Measurements from ENCODE around the gene TMEM225B.
"Not testable (repeated sequence)": the region's sequence is repeated elsewhere in the genome, so short reads cannot be mapped to it uniquely, and the experiment has no call there.

TMEM225B gene

GRCh38 chr7:99579956-99580777 lies 17.9 kb upstream of the TMEM225B start:
- FAIRE-seq: no peak

- FAIRE-seq: not testable (repeated sequence)
Observed at GRCh38 chr7:99580778-99581332, 17.2 kb upstream of the TMEM225B start.

- no peak for FAIRE-seq
Observed at GRCh38 chr7:99588868-99589267, 9.2 kb upstream of the TMEM225B start.

GRCh38 chr7:99594948-99595745 lies 2.9 kb upstream of the TMEM225B start:
- no peak for FAIRE-seq

GRCh38 chr7:99596408-99596955 lies 1.6 kb upstream of the TMEM225B start:
- FAIRE-seq: no peak

- FAIRE-seq: no peak
Observed at GRCh38 chr7:99599836-99600235, 1.8 kb downstream of the TMEM225B start.

GRCh38 chr7:99601656-99602310 lies 3.7 kb downstream of the TMEM225B start:
- no peak for FAIRE-seq

- no peak for FAIRE-seq
Observed at GRCh38 chr7:99605527-99605926, 7.5 kb downstream of the TMEM225B start.

GRCh38 chr7:99606531-99606930 lies 8.5 kb downstream of the TMEM225B start:
- no peak for FAIRE-seq

GRCh38 chr7:99607548-99607947 lies 9.5 kb downstream of the TMEM225B start:
- no peak for FAIRE-seq

- no peak for FAIRE-seq
Observed at GRCh38 chr7:99614495-99614894, 16.4 kb downstream of the TMEM225B start.

- no peak for FAIRE-seq
Observed at GRCh38 chr7:99615989-99616358, 17.9 kb downstream of the TMEM225B start.

GRCh38 chr7:99616359-99617191 lies 18.5 kb downstream of the TMEM225B start, which contains the start of gene ZSCAN25:
ZSCAN25 (plus strand) TSS chr7:99616946; CDS start chr7:99619607, 2,661 bp downstream.
- FAIRE-seq: peak; percentile 39

- FAIRE-seq: no peak
Observed at GRCh38 chr7:99617192-99617781, 19.2 kb downstream of the TMEM225B start.

GRCh38 chr7:99618726-99619125 lies 20.7 kb downstream of the TMEM225B start:
- no peak for FAIRE-seq

GRCh38 chr7:99619571-99620130 lies 21.6 kb downstream of the TMEM225B start:
- no peak for FAIRE-seq

- FAIRE-seq: no peak
Observed at GRCh38 chr7:99621271-99621670, 23.2 kb downstream of the TMEM225B start.

GRCh38 chr7:99622596-99622995 lies 24.5 kb downstream of the TMEM225B start:
- FAIRE-seq: no peak

- FAIRE-seq: no peak
Observed at GRCh38 chr7:99623091-99623693, 25.1 kb downstream of the TMEM225B start.

GRCh38 chr7:99623702-99624447 lies 25.8 kb downstream of the TMEM225B start:
- no peak for FAIRE-seq

All from G401.6 (cell line).